ENCODE results near the gene ZNF835.

ZNF835 gene

DNA sequence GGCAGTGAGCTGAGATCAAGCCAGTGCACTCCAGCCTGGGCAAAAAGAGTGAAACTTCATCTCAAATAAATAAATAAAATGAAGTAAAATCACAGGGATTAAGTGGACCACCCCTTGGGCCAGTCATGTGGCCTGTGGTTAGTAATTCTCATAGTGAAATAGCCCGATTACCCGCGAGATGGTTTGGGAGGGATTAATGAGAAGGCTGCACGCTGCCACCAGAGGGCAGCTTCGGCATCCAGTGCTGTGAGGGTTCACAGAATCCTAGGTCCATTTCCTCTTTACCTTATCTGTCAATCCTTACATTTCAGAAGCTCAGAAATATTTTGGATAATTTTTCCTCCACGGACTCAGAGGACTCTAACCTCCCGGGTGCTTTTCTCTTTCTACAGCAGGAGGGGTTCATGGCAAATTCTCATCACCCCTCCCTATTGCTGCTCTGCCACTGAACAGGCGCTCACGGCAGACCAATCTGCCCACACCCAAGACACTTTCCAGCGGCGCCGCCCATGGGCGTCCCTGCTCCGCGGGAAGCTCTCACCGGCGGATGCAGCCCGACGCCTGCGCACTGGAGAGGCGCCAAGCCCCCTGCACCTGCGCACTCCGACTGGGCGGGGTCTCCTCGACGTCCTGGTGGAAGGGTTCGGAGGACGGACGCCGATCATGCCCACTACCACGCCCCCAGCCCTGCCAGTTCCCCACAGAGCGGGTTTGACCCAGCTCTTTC is 11.0 kb downstream of the ZNF835 start:
- DNase-seq: no peak

DNA sequence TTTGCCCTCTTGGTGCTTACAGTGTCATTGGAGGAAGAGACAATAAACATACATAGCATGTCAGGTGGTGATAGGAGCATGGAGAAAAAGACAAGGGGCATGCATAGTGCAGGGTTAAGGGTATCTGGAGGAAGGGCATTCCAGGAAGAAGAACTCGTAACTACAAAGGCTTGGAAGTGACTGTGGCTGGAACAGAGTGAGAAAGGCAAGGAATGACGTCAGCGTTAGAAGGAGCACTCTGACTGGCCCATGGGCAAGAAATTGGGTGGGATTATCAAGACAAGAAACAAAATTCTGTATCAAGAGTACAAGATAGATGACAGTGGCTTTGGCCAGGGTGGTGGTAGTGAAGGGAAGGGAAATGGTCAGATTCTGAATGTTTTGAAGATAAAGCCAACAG is 17.4 kb downstream of the ZNF835 start:
- no peak for DNase-seq

DNA sequence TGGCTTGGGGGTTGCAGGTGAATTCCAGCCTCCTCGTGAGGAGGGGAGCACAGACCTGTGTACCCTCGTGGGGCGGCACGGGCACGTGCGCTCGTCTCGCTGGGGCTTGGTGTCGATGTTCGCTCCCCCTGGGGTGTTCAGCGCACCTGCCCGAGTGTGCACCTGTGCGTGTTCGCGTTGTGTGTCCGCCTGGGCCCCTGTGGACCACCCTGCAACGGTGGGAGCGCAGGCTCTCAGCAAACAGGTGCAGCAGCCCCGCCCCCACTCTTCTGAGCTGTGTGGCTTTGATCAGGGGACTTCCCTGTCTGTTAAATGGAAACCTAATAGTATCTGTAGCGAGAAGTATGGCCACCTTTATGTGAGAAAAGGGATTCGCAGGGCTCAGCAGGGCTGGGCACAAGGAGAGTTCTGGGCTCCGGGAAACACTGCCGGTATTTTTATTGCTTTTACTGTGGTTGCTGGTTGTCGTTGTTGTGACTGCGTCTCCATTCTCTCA is 28.0 kb downstream of the ZNF835 start:
- DNase-seq: no peak

DNA sequence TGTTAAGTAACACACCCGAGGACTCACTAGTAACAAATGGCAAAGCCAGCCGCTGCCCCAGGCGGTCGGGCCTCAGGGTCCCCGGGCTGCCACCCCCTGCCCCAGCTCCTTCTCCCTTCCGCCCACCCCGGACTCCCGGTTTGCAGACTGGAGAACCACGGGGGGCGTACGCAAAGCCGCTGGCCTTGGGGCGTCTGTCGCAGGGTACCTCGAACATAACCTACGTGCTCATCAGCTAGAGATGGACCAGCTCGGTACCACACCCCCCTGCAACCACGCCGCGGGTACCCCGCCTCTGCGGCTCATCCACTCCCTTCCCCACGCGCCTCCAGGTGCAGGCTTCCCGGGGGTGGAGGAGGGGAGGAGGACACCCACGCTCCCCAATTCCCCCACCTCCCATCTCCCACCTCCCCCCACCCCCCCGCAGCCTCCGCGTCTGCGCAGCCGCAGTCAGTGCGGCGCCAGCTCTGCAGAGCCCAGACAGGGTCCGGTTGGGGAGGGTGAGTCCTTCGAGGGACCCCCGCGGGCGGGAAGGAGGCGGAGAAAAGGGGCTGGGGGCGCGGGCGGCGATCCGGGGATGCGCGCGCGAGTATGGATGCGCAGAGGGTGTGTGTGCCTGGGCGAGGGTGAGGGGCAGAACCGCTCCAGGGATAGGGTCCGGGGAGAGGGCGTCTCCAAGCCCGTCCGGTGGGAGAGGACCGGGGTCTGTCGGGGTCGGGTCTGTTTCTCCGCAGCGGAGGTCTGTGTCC is 28.7 kb downstream of the ZNF835 start, which contains the start of gene SMIM17:
Gene SMIM17 (plus strand): TSS at position 449 of the 749 bp plus-strand sequence. CDS start 2,509 bp downstream, outside the sequence.
- no peak for DNase-seq

DNA sequence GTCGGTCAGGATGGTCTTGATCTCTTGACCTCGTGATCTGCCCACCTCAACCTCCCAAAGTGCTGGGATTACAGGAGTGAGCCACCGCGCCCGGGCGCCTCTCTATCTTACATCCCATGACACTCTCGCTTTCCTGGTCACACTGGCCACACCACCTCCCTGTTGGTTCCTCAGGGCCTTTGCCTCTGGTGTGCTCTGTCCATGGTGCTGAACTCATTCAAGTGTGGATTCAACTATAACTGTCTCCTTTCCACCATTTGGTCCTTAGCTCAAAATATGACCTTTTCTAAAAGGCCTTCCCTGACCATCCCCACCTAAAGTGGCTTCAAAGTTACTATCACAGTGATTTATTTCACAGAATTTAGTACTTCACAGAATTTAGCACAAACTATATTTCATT is 32.3 kb downstream of the ZNF835 start:
- no peak for DNase-seq

DNA sequence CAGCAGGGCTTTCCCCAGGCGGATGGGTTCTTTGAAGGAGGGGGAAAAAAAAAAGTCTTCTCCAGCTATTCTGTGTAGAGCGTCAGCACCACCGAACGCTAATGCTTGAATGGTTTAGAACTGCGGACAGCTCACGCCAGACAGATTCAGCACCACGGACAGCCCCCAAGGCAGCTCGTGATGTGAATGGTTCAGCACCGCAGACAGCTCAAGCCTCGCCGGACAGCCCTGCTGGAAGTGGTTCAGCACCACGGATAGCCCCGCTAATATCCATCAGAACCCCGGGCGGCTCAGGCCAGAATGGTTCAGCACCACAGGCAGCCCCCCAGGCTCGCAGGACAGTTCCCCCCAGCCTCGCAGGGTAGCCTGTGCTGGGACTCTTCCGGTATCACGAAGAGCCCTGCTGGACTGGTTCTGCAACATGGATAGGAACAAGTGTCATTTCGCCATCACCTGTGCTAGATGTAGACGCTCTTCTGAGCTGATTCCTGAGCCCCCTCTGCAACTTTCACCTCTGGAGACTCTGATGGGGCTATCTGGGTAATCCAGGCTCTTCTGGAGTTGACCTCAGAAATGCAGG is 33.5 kb downstream of the ZNF835 start:
- peak; percentile 13 for DNase-seq

DNA sequence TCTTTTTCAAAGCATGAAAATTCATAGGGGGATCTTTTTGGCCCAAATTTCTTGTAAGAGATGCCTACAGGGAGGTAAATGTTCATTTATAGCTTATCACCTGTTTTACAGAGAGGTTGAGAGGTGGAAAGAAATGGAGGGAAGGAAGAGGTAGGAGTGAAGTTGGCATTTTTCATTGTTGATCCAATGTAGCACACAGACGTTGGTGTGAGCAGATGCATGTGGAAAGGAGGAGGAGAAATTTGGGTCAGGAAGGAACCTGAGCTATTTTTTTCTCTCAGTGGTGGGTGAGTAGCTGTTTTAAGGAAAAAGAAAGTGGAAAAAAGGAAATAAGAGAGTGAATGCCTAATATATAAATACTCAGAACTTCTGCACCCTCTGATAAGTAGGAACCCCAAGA is 38.5 kb downstream of the ZNF835 start:
- no peak for DNase-seq

DNA sequence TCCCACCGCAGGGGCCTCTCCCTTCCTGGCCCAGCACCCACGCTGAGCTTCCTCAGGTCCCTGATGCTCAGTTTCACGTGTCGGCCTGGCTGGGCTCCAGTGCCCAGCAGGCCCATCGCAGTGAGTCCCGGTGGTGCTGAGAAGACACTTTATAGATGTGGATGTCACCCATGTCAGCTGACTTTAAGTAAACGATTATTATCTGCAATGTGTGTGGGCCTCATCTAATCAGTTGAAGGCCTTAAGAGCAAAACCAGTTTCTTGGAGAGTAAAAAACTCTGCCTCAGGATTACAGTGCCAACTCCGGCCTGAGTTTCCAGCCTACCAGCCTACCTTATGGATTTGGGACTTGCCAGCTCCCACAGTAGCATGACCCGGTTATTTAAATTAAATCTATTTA is 45.8 kb downstream of the ZNF835 start:
- DNase-seq: no peak

DNA sequence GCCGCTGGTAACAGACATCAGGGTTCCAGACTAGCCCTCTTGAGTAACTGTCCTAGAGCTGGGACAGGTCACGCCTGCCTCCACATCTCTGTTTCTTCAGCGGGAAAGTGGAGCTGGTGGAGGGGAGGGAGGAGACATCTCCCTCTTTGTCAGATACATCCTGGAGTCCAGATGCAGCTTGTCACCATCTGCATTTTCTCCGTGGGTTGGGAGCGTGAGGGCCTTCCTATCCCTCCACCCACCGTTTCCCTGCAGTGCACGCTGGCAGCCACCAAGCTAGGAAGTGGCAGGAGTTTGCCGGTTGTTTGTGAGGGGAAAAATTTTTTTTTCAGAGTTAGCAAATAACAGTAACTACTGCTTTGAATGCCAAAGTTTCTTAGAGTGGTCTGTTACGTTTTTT is 48.6 kb downstream of the ZNF835 start:
- DNase-seq: no peak

DNA sequence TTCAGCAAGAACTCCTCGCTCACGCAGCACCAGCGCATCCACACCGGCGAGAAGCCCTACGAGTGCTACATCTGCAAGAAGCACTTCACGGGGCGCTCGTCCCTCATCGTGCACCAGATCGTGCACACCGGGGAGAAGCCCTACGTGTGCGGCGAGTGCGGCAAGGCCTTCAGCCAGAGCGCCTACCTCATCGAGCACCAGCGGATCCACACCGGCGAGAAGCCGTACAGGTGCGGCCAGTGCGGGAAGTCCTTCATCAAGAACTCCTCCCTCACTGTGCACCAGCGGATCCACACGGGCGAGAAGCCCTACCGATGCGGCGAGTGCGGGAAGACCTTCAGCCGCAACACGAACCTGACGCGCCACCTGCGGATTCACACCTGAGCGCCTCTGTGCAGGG is 49.2 kb downstream of the ZNF835 start:
- DNase-seq: no peak

DNA sequence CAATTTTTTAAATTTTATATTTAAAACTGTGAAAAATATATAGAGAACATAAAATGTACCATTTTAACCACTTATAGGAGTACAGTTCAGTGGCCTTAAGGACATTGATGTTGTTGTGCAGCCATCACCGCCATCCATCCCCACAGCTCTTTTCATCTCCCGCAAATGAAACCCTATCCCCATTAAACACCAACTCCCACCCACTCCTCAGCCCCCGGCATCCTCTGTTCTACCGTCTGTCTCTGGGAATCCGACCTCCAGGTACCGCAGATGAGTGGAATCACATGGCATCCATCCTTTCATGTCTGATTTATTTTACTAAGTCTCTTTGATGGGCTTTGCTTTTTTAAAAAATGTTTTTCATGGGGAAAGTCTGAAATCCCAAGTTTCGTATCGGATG is 52.4 kb downstream of the ZNF835 start:
- no peak for DNase-seq

DNA sequence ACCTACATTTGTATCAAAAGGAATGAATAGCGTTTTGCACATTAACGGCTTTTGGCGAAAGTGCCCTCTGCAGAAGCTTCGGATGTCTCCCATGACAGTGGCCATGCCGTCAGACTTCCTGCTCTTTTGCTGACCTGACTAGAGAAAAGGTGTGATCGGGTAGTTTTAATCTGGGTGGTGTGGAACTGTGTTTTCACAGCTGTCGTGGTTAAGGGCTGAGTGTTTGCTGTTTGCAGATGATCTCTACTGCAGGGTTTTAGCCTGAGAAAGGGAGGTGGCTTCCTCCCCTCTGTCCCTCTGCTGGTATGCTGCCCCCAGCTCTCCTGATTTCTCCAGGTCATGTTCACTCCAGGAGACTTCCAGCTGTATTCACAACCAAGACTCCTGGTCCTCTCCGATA is 54.0 kb downstream of the ZNF835 start:
- DNase-seq: no peak

DNA sequence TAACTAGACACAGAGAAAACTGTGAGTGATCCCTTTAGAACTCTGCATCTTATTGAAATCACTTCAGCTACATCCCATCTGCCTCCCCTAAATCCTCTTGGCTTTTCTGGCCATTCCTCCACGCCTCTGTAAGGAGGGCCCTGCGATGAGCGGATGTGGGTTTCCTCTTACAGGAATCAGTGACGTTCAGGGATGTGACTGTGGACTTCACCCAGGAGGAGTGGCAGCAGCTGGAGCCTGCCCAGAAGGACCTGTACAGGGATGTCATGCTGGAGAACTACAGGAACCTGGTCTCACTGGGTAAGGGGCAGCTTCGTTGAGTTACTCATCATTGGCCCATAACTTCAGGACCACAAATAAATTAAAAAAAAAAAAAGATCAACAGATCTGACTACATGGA is 57.9 kb downstream of the ZNF835 start:
- DNase-seq: no peak

DNA sequence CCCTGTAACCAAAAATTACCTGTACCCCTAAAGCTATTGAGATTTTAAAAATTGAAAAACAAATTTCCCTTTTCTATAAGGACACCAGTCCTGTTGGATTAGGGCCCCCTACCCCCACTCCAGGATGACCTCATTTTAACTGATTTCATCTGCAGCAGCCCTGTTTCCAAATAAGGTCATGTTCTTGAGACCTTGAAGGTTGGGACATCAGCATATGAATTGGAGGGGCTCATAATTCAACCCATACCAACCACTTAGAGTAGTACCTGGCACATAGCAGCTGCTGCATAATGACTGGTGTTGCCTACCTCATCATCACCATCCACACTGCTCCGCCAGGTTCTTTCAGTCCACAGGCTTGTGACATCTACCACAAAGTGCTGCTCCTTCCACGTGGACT is 58.8 kb downstream of the ZNF835 start:
- DNase-seq: no peak
